RWPE1 (cell line): ENCODE results near the gene KCNG4.
A peak's percentile ranks its signal among the peaks of the same experiment; 100 is the strongest.

Source experiments
- CTCF ChIA-PET: fragments of 350-600 bp; sonication (Branson Sonifier 250); formaldehyde crosslinking; extraction: SDS; loops from one replicate; lab custom pipeline; 2021; lab: Yijun Ruan, JAX
- POLR2A ChIA-PET: fragments of 400-600 bp; formaldehyde crosslinking; extraction: SDS; loops from one replicate; lab custom pipeline; 2020; ENCODE audit warnings: antibody characterized with exemption; ENCODE audit not compliant: low non-redundant PET; lab: Yijun Ruan, JAX
- DNase-seq: peaks from one replicate; pipeline ENCODE4 v3.0.0; 2012; ENCODE audit warnings: low spot score
- H3K27ac ChIP-seq: fragments of 450-650 bp; 2 replicates; pipeline ENCODE4 v1.5.1; 2017
- TF ChIP-seq, protein P1 (sequence below): fragments of 450-650 bp; conservative IDR thresholded peaks from 2 replicates; pipeline ENCODE4 v1.5.1; 2017; ENCODE audit warnings: low read depth, mild to moderate bottlenecking

The KCNG4 gene

DNA sequence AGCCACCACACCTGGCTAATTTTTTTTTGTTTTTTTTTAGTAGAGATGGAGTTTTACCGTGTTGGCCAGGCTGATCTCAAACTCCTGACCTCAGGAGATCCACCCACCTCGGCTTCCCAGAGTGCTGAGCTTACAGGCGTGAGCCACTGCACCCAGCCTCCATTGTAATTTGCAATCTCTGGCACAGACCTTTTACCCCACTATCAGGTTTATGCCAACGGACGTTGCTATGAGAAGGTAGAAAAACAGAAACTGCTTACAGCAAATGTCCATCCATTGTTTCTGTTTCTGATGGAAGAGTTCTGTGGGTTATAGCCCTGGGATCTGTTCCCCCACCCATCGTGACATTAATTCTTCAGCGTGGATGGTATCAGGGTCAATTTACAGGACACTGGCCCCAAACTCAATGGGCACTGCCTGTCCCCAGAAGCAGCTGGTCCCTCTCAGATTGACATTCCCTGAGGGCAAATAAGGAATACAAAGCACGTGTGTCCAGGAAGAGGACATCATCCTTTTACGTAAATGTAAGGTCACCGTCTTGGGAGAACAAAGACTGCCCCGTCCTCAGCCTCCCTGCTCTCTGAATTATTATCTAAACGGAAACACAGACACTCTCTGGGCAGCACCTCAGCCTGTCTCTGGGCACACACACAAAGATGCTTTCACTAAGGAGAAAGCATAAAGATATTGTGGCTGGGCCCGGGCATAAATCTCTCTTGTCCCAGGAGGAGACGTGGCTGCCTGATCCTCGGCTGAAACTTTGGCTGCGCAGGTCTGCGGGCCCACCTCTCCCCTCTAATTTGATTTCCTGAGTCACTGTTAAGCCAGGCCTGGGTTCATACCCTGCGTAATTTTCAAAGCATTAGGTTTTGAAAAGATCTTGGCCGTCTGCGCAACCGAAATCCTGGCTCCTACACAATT, 5.2 kb downstream of the KCNG4 start:
- TF ChIP-seq, protein P1, sequence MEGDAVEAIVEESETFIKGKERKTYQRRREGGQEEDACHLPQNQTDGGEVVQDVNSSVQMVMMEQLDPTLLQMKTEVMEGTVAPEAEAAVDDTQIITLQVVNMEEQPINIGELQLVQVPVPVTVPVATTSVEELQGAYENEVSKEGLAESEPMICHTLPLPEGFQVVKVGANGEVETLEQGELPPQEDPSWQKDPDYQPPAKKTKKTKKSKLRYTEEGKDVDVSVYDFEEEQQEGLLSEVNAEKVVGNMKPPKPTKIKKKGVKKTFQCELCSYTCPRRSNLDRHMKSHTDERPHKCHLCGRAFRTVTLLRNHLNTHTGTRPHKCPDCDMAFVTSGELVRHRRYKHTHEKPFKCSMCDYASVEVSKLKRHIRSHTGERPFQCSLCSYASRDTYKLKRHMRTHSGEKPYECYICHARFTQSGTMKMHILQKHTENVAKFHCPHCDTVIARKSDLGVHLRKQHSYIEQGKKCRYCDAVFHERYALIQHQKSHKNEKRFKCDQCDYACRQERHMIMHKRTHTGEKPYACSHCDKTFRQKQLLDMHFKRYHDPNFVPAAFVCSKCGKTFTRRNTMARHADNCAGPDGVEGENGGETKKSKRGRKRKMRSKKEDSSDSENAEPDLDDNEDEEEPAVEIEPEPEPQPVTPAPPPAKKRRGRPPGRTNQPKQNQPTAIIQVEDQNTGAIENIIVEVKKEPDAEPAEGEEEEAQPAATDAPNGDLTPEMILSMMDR, result no peak
- H3K27ac ChIP-seq, result no peak overlapping the region
- POLR2A ChIA-PET, result no interaction called here
- no peak for DNase-seq
- CTCF ChIA-PET, result no interaction called here

DNA sequence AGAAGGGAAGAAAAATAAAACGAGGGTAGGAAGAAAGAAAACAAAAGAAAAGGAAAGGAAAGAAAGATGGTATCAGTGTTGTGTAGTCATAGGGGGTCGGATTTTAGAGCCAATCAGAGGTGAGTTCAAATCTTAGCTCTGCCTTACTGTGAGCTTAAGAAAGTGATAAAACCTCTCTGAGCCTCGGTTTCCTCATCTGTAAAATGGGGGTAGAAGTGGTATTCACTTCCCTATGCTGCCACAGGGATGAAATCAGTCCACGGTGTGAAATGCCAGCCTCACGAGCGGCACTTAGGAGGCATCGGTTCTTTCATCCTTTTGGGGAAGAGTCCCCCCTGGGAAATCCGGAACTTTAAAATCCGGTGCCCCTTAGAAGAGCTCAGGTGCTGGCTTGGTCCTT, 6.1 kb downstream of the KCNG4 start:
- POLR2A ChIA-PET, result no interaction called here
- TF ChIP-seq, protein P1, result no peak
- no peak overlapping the region for H3K27ac ChIP-seq
- no peak for DNase-seq
- CTCF ChIA-PET, result interaction anchor here (0.7 kb wide), 1 partner anchor 212 kb away, joined by 3 read pairs; no protein-coding TSS in a partner anchor

DNA sequence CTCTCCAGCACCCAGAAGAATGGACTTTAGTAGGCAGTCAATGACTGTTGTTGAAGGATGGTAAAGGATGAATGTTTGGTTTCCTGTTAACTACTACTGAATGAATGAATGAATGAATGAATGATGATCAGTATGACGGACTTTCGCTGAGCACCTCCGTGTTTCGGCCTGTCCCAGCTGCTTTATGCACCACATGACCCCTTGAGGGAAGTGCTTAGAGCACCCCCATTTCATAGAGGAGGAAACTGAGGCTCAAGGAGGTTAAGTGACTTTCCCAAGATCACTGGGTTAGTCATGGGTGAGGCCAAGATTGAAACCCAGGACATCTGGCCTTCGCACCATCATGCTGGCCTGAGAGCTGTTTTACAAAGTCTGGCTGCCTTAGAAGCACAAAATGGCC, 6.8 kb downstream of the KCNG4 start:
- CTCF ChIA-PET, result interaction anchor here (0.7 to 0.9 kb wide), 2 partner anchors 74 to 211 kb away, joined by 3 to 4 read pairs; no protein-coding TSS in a partner anchor
- POLR2A ChIA-PET, result no interaction called here
- TF ChIP-seq, protein P1, result no peak
- no peak for DNase-seq
- H3K27ac ChIP-seq, result no peak overlapping the region

DNA sequence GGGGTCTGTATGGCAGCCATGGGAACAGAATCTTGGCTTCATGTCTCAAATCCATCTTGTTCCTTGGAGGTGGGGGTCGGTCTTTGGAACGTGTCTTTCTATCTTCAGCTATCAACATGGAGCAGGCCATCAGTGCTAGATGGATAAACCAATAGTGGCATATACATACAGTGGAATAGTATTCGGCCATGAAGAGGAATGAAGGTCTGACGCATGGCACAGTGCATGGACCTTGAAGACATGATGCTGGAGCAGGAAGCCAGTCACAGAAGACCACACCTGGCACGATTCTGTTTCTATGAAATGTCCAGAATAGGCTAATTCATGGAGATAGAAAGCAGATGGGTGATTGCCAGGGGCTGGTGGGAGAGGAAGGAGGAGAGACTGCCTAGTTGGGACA, 7.8 kb downstream of the KCNG4 start:
- TF ChIP-seq, protein P1, result no peak
- ChIA-PET CTCF (interaction anchor here (0.7 kb wide), 1 partner anchor 8 kb away, joined by 3 read pairs; no protein-coding TSS in a partner anchor), POLR2A (no interaction called here)
- H3K27ac ChIP-seq, result no peak overlapping the region
- DNase-seq, result no peak

DNA sequence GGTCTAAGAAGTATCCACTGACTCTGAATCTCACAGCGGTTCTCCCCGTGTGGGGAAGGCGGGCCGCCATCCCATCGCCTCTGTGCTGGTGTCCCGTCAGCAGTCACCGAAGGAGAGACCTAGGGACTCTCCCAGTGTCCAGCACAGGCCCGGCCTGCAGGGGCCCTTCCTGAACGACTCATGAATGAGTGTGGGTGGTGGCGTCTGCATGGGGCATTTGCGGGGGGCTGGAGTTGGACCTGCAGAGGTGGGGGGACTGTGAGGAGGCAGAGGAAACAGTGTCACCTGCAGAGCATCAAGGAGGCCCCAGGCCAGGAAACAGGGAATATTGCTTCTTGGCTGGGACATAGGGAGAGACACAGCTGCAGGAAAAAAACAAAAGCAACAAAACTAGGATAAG, 10.3 kb downstream of the KCNG4 start:
- POLR2A ChIA-PET, result no interaction called here
- no peak for DNase-seq
- TF ChIP-seq, protein P1, result no peak
- H3K27ac ChIP-seq, result no peak overlapping the region
- CTCF ChIA-PET, result no interaction called here

DNA sequence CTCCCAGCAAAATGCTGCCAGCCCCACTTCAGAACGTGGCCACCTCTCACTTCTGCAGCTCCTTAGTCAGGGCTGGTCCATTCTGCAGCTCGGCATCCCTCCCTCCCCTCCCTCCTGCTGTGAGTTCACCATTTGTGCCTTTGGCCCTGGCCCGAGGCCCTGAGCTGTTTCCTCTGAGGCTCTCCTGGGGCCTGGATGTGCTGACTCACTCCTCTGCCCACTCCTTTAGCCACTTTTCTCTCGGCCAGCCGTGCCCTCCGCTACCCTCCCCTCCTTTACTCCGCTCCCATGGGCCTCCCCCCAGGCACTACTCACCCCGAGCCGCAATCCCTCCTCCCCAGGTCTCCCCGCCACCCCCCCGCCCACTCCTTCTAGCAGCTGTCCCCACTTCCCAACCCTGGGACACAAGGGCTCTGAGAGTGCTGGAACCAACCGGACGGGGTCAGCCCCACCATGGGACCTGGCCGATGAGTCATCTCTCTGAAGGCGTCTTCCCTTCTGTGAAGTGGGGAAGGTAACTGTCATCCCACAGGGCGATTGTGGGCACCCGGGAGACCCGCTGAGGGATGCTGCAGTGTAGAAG, 11.5 kb downstream of the KCNG4 start:
- peak; percentile 71 for DNase-seq

More for the DNA sequence above, 11.5 kb downstream of the KCNG4 start:
- ChIA-PET CTCF (interaction anchor here (1.0 kb wide), 1 partner anchor 53 kb away, joined by 3 read pairs; no protein-coding TSS in a partner anchor), POLR2A (no interaction called here)
- TF ChIP-seq, protein P1, result no peak
- no peak overlapping the region for H3K27ac ChIP-seq
